K562 (cell line): ENCODE measurements around the gene VPS37D. TPM values are rescaled to one million over a fixed set of nuclear protein-coding genes. Genes with fewer than 3 reads are reported as not detected.

ENCODE experiments used
- ATF6 ChIP-seq: sonication (generic); formaldehyde crosslinking; IDR thresholded peaks from 2 replicates; pipeline ENCODE4 v1.4.0; 2020; ENCODE audit warnings: mild to moderate bottlenecking, missing genetic modification reagents
- C11orf30 ChIP-seq: fragments of 450-650 bp; IDR thresholded peaks from 2 replicates; pipeline ENCODE4 v1.6.1; 2016; ENCODE audit warnings: low read depth, mild to moderate bottlenecking
- ELK3 ChIP-seq: fragments of 450-650 bp; formaldehyde crosslinking; IDR thresholded peaks from 2 replicates; pipeline ENCODE4 v1.4.0; 2020; ENCODE audit warnings: mild to moderate bottlenecking
- EP300 ChIP-seq: IDR thresholded peaks from 2 replicates; pipeline ENCODE4 v1.6.1; 2012; ENCODE audit warnings: low read length, improper control_type of control experiment
- EZH2 ChIP-seq: IDR thresholded peaks from 2 replicates; pipeline ENCODE4 v1.6.1; 2012; ENCODE audit warnings: low read depth, mild to moderate bottlenecking, inconsistent platforms, low read length, borderline replicate concordance
- GATAD2A ChIP-seq: fragments of 450-650 bp; IDR thresholded peaks from 2 replicates; pipeline ENCODE4 v1.6.1; 2017
- HDAC3 ChIP-seq: fragments of 450-650 bp; IDR thresholded peaks from 2 replicates; pipeline ENCODE4 v1.6.1; 2018; ENCODE audit warnings: borderline replicate concordance, mild to moderate bottlenecking, moderate library complexity; ENCODE audit not compliant: partially characterized antibody
- HMGN3 ChIP-seq: IDR thresholded peaks from 2 replicates; pipeline ENCODE4 v1.6.1; 2011; ENCODE audit warnings: borderline replicate concordance, low read depth, mild to moderate bottlenecking, mixed read lengths, low read length; ENCODE audit not compliant: insufficient read length; ENCODE audit errors: extremely low read depth
- MAZ ChIP-seq, 2 experiments: fragments of 450-650 bp in 1 of 2; sonication (generic) in 1 of 2; formaldehyde crosslinking; IDR thresholded peaks in 1 of 2; conservative IDR thresholded peaks in 1 of 2; 2 replicates each; pipeline versions ENCODE4 v1.4.0 to v1.5.0; 2020; ENCODE audit warnings: mild to moderate bottlenecking in 1 of 2, missing genetic modification reagents in 1 of 2
- MEF2A ChIP-seq: IDR thresholded peaks from 2 replicates; pipeline ENCODE4 v1.6.1; 2011; ENCODE audit warnings: low read depth, mild to moderate bottlenecking, low read length, moderate library complexity; ENCODE audit not compliant: control insufficient read depth
- NFRKB ChIP-seq: fragments of 450-650 bp; IDR thresholded peaks from 2 replicates; pipeline ENCODE4 v1.6.1; 2016; ENCODE audit warnings: low read depth
- PTBP1 ChIP-seq: fragments of 200-400 bp; formaldehyde crosslinking; IDR thresholded peaks from 2 replicates; pipeline ENCODE4 v1.6.1; 2017; ENCODE audit warnings: low read depth, low read length
- RBM14 ChIP-seq: fragments of 200-400 bp; formaldehyde crosslinking; IDR thresholded peaks from 2 replicates; pipeline ENCODE4 v1.6.1; 2018; ENCODE audit warnings: low read depth, mild to moderate bottlenecking, low read length, moderate library complexity, borderline replicate concordance; ENCODE audit not compliant: insufficient read depth
- SNAPC5 ChIP-seq: fragments of 250-450 bp; sonication (Bioruptor Pico); IDR thresholded peaks from 2 replicates; pipeline ENCODE4 v1.8.0; 2021; ENCODE audit warnings: moderate library complexity, mild to moderate bottlenecking, inconsistent platforms
- SRSF7 ChIP-seq: fragments of 200-400 bp; formaldehyde crosslinking; optimal IDR thresholded peaks from 2 replicates; pipeline ENCODE3; 2017; ENCODE audit warnings: mild to moderate bottlenecking, low read depth, low read length
- TRIM24 ChIP-seq, 2 experiments: fragments of 450-650 bp; IDR thresholded peaks; 2 replicates each; pipeline ENCODE4 v1.6.1; 2016
- ZBTB7A ChIP-seq: IDR thresholded peaks from 2 replicates; pipeline ENCODE4 v1.6.1; 2011; ENCODE audit warnings: low read depth, mild to moderate bottlenecking, low read length, moderate library complexity, borderline replicate concordance; ENCODE audit not compliant: control insufficient read depth
- ZNF140 ChIP-seq: fragments of 250-450 bp; sonication (Bioruptor Pico); IDR thresholded peaks from 2 replicates; pipeline ENCODE4 v1.8.0; 2021; ENCODE audit warnings: moderate library complexity, mild to moderate bottlenecking, inconsistent platforms
- ZNF277 ChIP-seq: fragments of 250-450 bp; sonication (Bioruptor Pico); IDR thresholded peaks from 2 replicates; pipeline ENCODE4 v1.8.0; 2022; ENCODE audit warnings: inconsistent platforms, mild to moderate bottlenecking, moderate library complexity, borderline replicate concordance
- ZNF316 ChIP-seq: fragments of 450-650 bp; IDR thresholded peaks from 2 replicates; pipeline ENCODE4 v1.6.1; 2016
- ZNF445 ChIP-seq: fragments of 250-450 bp; sonication (Bioruptor Pico); IDR thresholded peaks from 2 replicates; pipeline ENCODE4 v1.4.0; 2020; ENCODE audit warnings: low read depth, mild to moderate bottlenecking, moderate library complexity
- ZNF561 ChIP-seq: fragments of 450-650 bp; formaldehyde crosslinking; conservative IDR thresholded peaks from 2 replicates; pipeline ENCODE4 v1.4.0; 2020; ENCODE audit warnings: mild to moderate bottlenecking, moderate library complexity
- ZNF699 ChIP-seq: fragments of 250-450 bp; sonication (Bioruptor Pico); IDR thresholded peaks from 2 replicates; pipeline ENCODE4 v1.8.0; 2021; ENCODE audit warnings: mild to moderate bottlenecking, moderate library complexity; ENCODE audit not compliant: insufficient replicate concordance
- ZSCAN29 ChIP-seq: fragments of 450-650 bp; IDR thresholded peaks from 2 replicates; pipeline ENCODE4 v1.6.1; 2017
- polyA plus RNA-seq, 8 experiments: library from polyadenylated mRNA; depleted of rRNA in 4 of 8; stranded (reverse) in 5 of 8; unstranded in 3 of 8; fragments of >200 nt; fragmentation: Nextera tagmentation in 2 of 8; fragmentation: Illumina TruSeq in 1 of 8; extraction: Ambion mirVana in 2 of 8; extraction: Trizol in 1 of 8; gene quantifications; 2 replicates each; pipeline versions ENCODE4 v1.2.1 to v1.2.3, GENCODE V29; 2011 to 2014; ENCODE audit warnings: inconsistent platforms in 1 of 8, missing spikeins in 1 of 8
- total RNA-seq, 7 experiments: library from RNA; depleted of rRNA in 6 of 7; stranded (reverse); fragments of >200 nt in 6 of 7; fragmentation: Illumina TruSeq in 2 of 7; extraction: Trizol in 2 of 7; gene quantifications; 2 replicates each; pipeline versions ENCODE4 v1.2.1 to v1.2.3, GENCODE V29; 2011 to 2021; ENCODE audit warnings: low replicate concordance in 1 of 7

The VPS37D gene
- total and polyA plus RNA-seq, 9 of the 15 experiments (the other 6 are each of a cell fraction or from before 2014, with no cell fraction given) = 0.25 to 2.3 (median 1.0) TPM; not detected in 3

GRCh38 chr7:73706126-73707044 lies 38.8 kb downstream of the VPS37D start (continued):
- peak; percentile 91 for TF ChIP-seq ZBTB7A
- TF ChIP-seq RBM14 = no peak
- TF ChIP-seq MEF2A = no peak
- TF ChIP-seq SNAPC5 (CRISPR knock-in tag) = no peak
- no peak for TF ChIP-seq ZSCAN29
- TF ChIP-seq SRSF7 = no peak
- no peak for TF ChIP-seq EZH2
- TF ChIP-seq C11orf30 = peak; percentile 82
- TF ChIP-seq ATF6 (CRISPR knock-in tag) = no peak
- TF ChIP-seq ELK3 (CRISPR knock-in tag) = no peak
- TF ChIP-seq HDAC3 = no peak
- TF ChIP-seq ZNF277 = no peak
- TF ChIP-seq MAZ (CRISPR knock-in tag; conservative IDR thresholded peaks at IDR 0.05 in 1 of 2, IDR thresholded peaks at IDR 0.05 in 1 of 2) = no peak
- no peak for TF ChIP-seq ZNF140 (CRISPR knock-in tag)
- TF ChIP-seq GATAD2A = 0 out of 2 replicates have a peak, but pooled peaks have one; percentile 11
- TF ChIP-seq HMGN3 = no peak
- TF ChIP-seq EP300 = peak; percentile 35; the same call in 1 of the 2 replicates
- TF ChIP-seq PTBP1 = no peak
- no peak for TF ChIP-seq ZNF699 (CRISPR knock-in tag)
- TF ChIP-seq ZNF316 = peak; percentile 65
- TF ChIP-seq ZNF445 (CRISPR knock-in tag) = no peak
- no peak for TF ChIP-seq ZNF561 (CRISPR knock-in tag)
- no peak for TF ChIP-seq NFRKB
- TF ChIP-seq TRIM24 (IDR thresholded peaks at IDR 0.05) = 0 out of 4 replicates have a peak, but pooled peaks of 1 of the 2 experiments have one; percentile 18
